HepG2 (cell line): ENCODE measurements around the gene JPH2.

Source experiments
- SP2 ChIP-seq: sonication (generic); formaldehyde crosslinking; IDR thresholded peaks from 2 replicates; pipeline ENCODE4 v1.5.1; 2020; ENCODE audit warnings: mild to moderate bottlenecking, missing genetic modification reagents
- ZNF652 ChIP-seq: IDR thresholded peaks from 2 replicates; pipeline ENCODE4 v1.6.1; 2016; ENCODE audit warnings: low read depth, borderline replicate concordance

GRCh38 chr20:44067650-44068081, 119.3 kb downstream of the JPH2 start:
- TF ChIP-seq SP2 (CRISPR knock-in tag) = no peak
- no peak for TF ChIP-seq ZNF652
